ENCODE measurements around the gene KCNA3. TPM values are rescaled to one million over a fixed set of nuclear protein-coding genes. Genes with fewer than 3 reads are reported as not detected.

The KCNA3 gene
- total and polyA plus RNA-seq, 9 of the 15 experiments (the other 6 are each of a cell fraction or from before 2014, with no cell fraction given), result not detected

DNA sequence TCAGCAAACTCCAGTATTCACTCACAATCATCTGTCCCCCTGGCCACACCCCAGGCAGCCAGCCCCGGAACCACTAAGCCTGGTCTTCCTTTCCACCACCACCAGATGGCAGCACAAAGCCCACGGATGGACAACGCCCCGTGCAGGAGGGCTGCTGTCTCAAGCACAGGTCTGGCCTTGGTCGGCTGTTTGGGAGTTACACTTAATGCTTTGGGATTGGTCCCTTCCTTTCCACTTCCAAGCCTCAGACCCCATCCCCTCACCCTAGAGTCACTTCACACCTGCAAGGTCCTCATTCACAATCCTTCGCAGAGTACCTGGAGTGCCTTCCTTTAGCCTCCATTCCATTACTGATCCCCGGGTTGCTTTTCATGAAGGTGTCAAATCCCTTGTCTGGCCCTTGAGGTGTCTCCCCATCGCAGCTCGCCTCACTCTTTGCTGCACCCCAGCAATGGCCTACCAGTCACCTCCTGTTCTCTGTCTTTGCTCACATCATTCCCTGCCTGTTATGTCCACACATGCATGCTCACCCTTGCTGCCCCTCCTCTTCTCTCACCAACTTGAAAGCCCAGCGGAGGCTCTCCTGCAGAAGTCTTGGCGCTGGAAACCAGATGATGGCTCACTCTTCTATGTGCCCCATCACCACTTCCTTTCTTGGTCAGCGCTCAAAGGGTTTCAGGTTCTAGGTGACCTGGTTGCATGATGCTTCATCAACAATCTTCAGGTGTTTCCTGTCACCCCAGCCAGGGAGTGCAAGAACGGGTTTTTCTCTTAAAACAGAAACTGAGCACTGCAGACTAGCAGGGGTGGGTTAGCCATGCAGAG lies 43.7 kb downstream of the KCNA3 start (continued):
- TF ChIP-seq, protein P1, sequence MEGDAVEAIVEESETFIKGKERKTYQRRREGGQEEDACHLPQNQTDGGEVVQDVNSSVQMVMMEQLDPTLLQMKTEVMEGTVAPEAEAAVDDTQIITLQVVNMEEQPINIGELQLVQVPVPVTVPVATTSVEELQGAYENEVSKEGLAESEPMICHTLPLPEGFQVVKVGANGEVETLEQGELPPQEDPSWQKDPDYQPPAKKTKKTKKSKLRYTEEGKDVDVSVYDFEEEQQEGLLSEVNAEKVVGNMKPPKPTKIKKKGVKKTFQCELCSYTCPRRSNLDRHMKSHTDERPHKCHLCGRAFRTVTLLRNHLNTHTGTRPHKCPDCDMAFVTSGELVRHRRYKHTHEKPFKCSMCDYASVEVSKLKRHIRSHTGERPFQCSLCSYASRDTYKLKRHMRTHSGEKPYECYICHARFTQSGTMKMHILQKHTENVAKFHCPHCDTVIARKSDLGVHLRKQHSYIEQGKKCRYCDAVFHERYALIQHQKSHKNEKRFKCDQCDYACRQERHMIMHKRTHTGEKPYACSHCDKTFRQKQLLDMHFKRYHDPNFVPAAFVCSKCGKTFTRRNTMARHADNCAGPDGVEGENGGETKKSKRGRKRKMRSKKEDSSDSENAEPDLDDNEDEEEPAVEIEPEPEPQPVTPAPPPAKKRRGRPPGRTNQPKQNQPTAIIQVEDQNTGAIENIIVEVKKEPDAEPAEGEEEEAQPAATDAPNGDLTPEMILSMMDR (IDR thresholded peaks at IDR 0.05 in 2 of 3, conservative IDR thresholded peaks at IDR 0.05 in 1 of 3; ENCODE audit: insufficient read depth in 2 of 3, low read depth in 1 of 3, low read length in 3 of 3), result peak; percentile 89 to 96 (median 92)
- 0 out of 2 replicates have a peak, but pooled peaks have one; percentile 6 for TF ChIP-seq HCFC1 (IDR thresholded peaks at IDR 0.05; ENCODE audit: low read depth, low read length)
- no peak for TF ChIP-seq XRCC4 (IDR thresholded peaks at IDR 0.05; ENCODE audit: extremely low read depth, insufficient read depth, insufficient read length)
- no peak for TF ChIP-seq EGR1 (conservative IDR thresholded peaks at IDR 0.05)
- TF ChIP-seq, protein P2, sequence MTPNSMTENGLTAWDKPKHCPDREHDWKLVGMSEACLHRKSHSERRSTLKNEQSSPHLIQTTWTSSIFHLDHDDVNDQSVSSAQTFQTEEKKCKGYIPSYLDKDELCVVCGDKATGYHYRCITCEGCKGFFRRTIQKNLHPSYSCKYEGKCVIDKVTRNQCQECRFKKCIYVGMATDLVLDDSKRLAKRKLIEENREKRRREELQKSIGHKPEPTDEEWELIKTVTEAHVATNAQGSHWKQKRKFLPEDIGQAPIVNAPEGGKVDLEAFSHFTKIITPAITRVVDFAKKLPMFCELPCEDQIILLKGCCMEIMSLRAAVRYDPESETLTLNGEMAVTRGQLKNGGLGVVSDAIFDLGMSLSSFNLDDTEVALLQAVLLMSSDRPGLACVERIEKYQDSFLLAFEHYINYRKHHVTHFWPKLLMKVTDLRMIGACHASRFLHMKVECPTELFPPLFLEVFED (CRISPR knock-in tag; conservative IDR thresholded peaks at IDR 0.05), result 0 out of 2 replicates have a peak, but pooled peaks have one; percentile 52
- peak; percentile 86; the same call in 1 of the 2 replicates for TF ChIP-seq ZNF133 (CRISPR knock-in tag; IDR thresholded peaks at IDR 0.05)
- no peak for TF ChIP-seq ZNF124 (CRISPR knock-in tag; IDR thresholded peaks at IDR 0.05)
- peak; percentile 90 for TF ChIP-seq SMC3 (conservative IDR thresholded peaks at IDR 0.05; ENCODE audit: insufficient read depth, low read depth, low read length)
- TF ChIP-seq OTX1 (CRISPR knock-in tag; IDR thresholded peaks at IDR 0.05), result 0 out of 2 replicates have a peak, but pooled peaks have one; percentile 12
- TF ChIP-seq, protein P3, sequence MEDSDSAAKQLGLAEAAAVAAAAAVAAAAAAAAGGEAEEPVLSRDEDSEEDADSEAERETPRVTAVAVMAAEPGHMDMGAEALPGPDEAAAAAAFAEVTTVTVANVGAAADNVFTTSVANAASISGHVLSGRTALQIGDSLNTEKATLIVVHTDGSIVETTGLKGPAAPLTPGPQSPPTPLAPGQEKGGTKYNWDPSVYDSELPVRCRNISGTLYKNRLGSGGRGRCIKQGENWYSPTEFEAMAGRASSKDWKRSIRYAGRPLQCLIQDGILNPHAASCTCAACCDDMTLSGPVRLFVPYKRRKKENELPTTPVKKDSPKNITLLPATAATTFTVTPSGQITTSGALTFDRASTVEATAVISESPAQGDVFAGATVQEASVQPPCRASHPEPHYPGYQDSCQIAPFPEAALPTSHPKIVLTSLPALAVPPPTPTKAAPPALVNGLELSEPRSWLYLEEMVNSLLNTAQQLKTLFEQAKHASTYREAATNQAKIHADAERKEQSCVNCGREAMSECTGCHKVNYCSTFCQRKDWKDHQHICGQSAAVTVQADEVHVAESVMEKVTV (CRISPR knock-in tag; IDR thresholded peaks at IDR 0.05), result peak; percentile 79
- TF ChIP-seq, protein P4, sequence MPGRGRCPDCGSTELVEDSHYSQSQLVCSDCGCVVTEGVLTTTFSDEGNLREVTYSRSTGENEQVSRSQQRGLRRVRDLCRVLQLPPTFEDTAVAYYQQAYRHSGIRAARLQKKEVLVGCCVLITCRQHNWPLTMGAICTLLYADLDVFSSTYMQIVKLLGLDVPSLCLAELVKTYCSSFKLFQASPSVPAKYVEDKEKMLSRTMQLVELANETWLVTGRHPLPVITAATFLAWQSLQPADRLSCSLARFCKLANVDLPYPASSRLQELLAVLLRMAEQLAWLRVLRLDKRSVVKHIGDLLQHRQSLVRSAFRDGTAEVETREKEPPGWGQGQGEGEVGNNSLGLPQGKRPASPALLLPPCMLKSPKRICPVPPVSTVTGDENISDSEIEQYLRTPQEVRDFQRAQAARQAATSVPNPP (IDR thresholded peaks at IDR 0.05; ENCODE audit: borderline replicate concordance, insufficient read depth, insufficient read length), result no peak
- TF ChIP-seq RAD21 (CRISPR knock-in tag; conservative IDR thresholded peaks at IDR 0.05 in 1 of 2, IDR thresholded peaks at IDR 0.05 in 1 of 2), result peak; percentile 82 to 92
- no peak for TF ChIP-seq SIRT6 (IDR thresholded peaks at IDR 0.05; ENCODE audit: low read depth, low read length)
- no peak for TF ChIP-seq LCOR (CRISPR knock-in tag; IDR thresholded peaks at IDR 0.05)
- TF ChIP-seq ZFP36 (IDR thresholded peaks at IDR 0.05; ENCODE audit: low read depth, low read length, partially characterized antibody), result peak; percentile 12
- TF ChIP-seq STAG1 (CRISPR knock-in tag; IDR thresholded peaks at IDR 0.05; ENCODE audit: borderline replicate concordance), result peak; percentile 55; the same call in 1 of the 2 replicates
- TF ChIP-seq KLF1 (tag; IDR thresholded peaks at IDR 0.05), result 0 out of 2 replicates have a peak, but pooled peaks have one; percentile 52
- TF ChIP-seq NFIC (IDR thresholded peaks at IDR 0.05), result peak; percentile 42; the same call in 1 of the 2 replicates
- TF ChIP-seq XRCC5 (IDR thresholded peaks at IDR 0.05; ENCODE audit: low read depth, low read length), result peak; percentile 42; the same call in 1 of the 2 replicates
